Measurements from ENCODE around the gene STX8.

The STX8 gene

GRCh38 chr17:9242983-9243382, 332.6 kb downstream of the STX8 start:
- in situ Hi-C loops (cut with MboI; ENCODE audit: low sequenced_read_pairs) = no loop called here

GRCh38 chr17:9242497-9242881, 333.1 kb downstream of the STX8 start:
- in situ Hi-C loops (cut with MboI; ENCODE audit: low sequenced_read_pairs) = no loop called here

- in situ Hi-C loops (cut with MboI; ENCODE audit: low sequenced_read_pairs) = no loop called here
These were observed 333.7 kb downstream of the STX8 start for GRCh38 chr17:9241774-9242496.

GRCh38 chr17:9241371-9241712, 334.3 kb downstream of the STX8 start:
- in situ Hi-C loops (cut with MboI; ENCODE audit: low sequenced_read_pairs) = no loop called here

GRCh38 chr17:9240659-9241370, 334.8 kb downstream of the STX8 start:
- in situ Hi-C loops (cut with MboI; ENCODE audit: low sequenced_read_pairs) = no loop called here

GRCh38 chr17:9239793-9240658, 335.6 kb downstream of the STX8 start:
- in situ Hi-C loops (cut with MboI; ENCODE audit: low sequenced_read_pairs) = no loop called here

- in situ Hi-C loops (cut with MboI; ENCODE audit: low sequenced_read_pairs) = no loop called here
These were observed 336.3 kb downstream of the STX8 start for GRCh38 chr17:9239246-9239792.

- in situ Hi-C loops (cut with MboI; ENCODE audit: low sequenced_read_pairs) = no loop called here
These were observed 337.0 kb downstream of the STX8 start for GRCh38 chr17:9238340-9239245.

GRCh38 chr17:9237661-9238301, 337.8 kb downstream of the STX8 start:
- in situ Hi-C loops (cut with MboI; ENCODE audit: low sequenced_read_pairs) = no loop called here

- in situ Hi-C loops (cut with MboI; ENCODE audit: low sequenced_read_pairs) = no loop called here
These were observed 338.6 kb downstream of the STX8 start for GRCh38 chr17:9237053-9237410.

- in situ Hi-C loops (cut with MboI; ENCODE audit: low sequenced_read_pairs) = no loop called here
These were observed 339.2 kb downstream of the STX8 start for GRCh38 chr17:9236286-9237052.

- in situ Hi-C loops (cut with MboI; ENCODE audit: low sequenced_read_pairs) = no loop called here
These were observed 340.3 kb downstream of the STX8 start for GRCh38 chr17:9235346-9235745.

GRCh38 chr17:9234389-9234945, 341.2 kb downstream of the STX8 start:
- in situ Hi-C loops (cut with MboI; ENCODE audit: low sequenced_read_pairs) = no loop called here

GRCh38 chr17:9233761-9234160, 341.9 kb downstream of the STX8 start:
- in situ Hi-C loops (cut with MboI; ENCODE audit: low sequenced_read_pairs) = no loop called here

GRCh38 chr17:9233271-9233599, 342.4 kb downstream of the STX8 start:
- in situ Hi-C loops (cut with MboI; ENCODE audit: low sequenced_read_pairs) = no loop called here

GRCh38 chr17:9232591-9233270, 342.9 kb downstream of the STX8 start:
- in situ Hi-C loops (cut with MboI; ENCODE audit: low sequenced_read_pairs) = no loop called here

GRCh38 chr17:9232155-9232475, 343.5 kb downstream of the STX8 start:
- in situ Hi-C loops (cut with MboI; ENCODE audit: low sequenced_read_pairs) = no loop called here

GRCh38 chr17:9231449-9232154, 344.0 kb downstream of the STX8 start:
- in situ Hi-C loops (cut with MboI; ENCODE audit: low sequenced_read_pairs) = no loop called here
